CD14-positive monocyte (primary cell): ENCODE data around the gene PDZD7. TPM values are rescaled to one million over a fixed set of nuclear protein-coding genes. Genes with fewer than 3 reads are reported as not detected.

ENCODE experiments used
- DNase-seq, 3 donors: peaks; one replicate each; pipeline ENCODE4 v3.0.0-alpha.2; 2011 to 2022
- H2AFZ ChIP-seq: 2 replicates; pipeline ENCODE4 v1.6.0; 2012; ENCODE audit warnings: mild to moderate bottlenecking, low read depth, low read length, inconsistent platforms; ENCODE audit not compliant: insufficient read depth, poor library complexity, severe bottlenecking
- H3K27ac ChIP-seq, 2 donors: 1 replicate in 1 of 2; 2 replicates in 1 of 2; pipeline ENCODE4 v1.5.1; 2012 to 2013; ENCODE audit warnings: low read length in 2 of 2, control low read depth in 1 of 2, inconsistent platforms in 1 of 2, low read depth in 1 of 2, mild to moderate bottlenecking in 1 of 2
- H3K27me3 ChIP-seq, 2 donors: one replicate each; pipeline versions ENCODE4 v1.6.0 to v1.6.1; 2011 to 2013; ENCODE audit warnings: low read length in 2 of 2; ENCODE audit not compliant: control insufficient read depth in 2 of 2, insufficient read depth in 2 of 2
- H3K36me3 ChIP-seq, 2 donors: replicated peaks in 1 of 2; 1 replicate in 1 of 2; 2 replicates in 1 of 2; pipeline versions ENCODE4 v1.5.1 to v1.6.1; 2012 to 2013; ENCODE audit warnings: low read length in 2 of 2, control low read depth in 1 of 2, inconsistent platforms in 1 of 2, mild to moderate bottlenecking in 1 of 2; ENCODE audit not compliant: insufficient read depth in 2 of 2, control insufficient read depth in 1 of 2
- H3K4me1 ChIP-seq, 2 donors: 1 replicate in 1 of 2; 2 replicates in 1 of 2; pipeline versions ENCODE4 v1.5.1 to v1.6.1; 2012 to 2013; ENCODE audit warnings: low read length in 2 of 2, control low read depth in 1 of 2, inconsistent platforms in 1 of 2, mild to moderate bottlenecking in 1 of 2, moderate library complexity in 1 of 2; ENCODE audit not compliant: insufficient read depth in 2 of 2, control insufficient read depth in 1 of 2
- H3K4me2 ChIP-seq: replicated peaks from 2 replicates; pipeline ENCODE3; 2012; ENCODE audit warnings: low read length, moderate library complexity, mild to moderate bottlenecking; ENCODE audit not compliant: poor library complexity, severe bottlenecking; ENCODE audit errors: extremely low read depth
- H3K4me3 ChIP-seq, 3 experiments: fragments of 200-600 bp in 1 of 3; sonication (generic) in 1 of 3; replicated peaks in 1 of 3; 1 replicate in 2 of 3; 2 replicates in 1 of 3; pipeline ENCODE4 v1.5.1; 2011 to 2013; ENCODE audit warnings: low read length in 3 of 3, mild to moderate bottlenecking in 3 of 3, control low read depth in 2 of 3, low read depth in 2 of 3, inconsistent platforms in 1 of 3, moderate library complexity in 1 of 3
- H3K79me2 ChIP-seq: 2 replicates; pipeline ENCODE4 v1.6.0; 2012; ENCODE audit warnings: mild to moderate bottlenecking, control low read depth, inconsistent platforms, low read length, moderate library complexity; ENCODE audit not compliant: insufficient read depth
- H3K9ac ChIP-seq: 2 replicates; pipeline ENCODE4 v1.6.0; 2017; ENCODE audit warnings: low read length, mild to moderate bottlenecking; ENCODE audit not compliant: insufficient read depth, poor library complexity, severe bottlenecking
- H3K9me3 ChIP-seq, 2 donors: replicated peaks in 1 of 2; 1 replicate in 1 of 2; 2 replicates in 1 of 2; pipeline versions ENCODE4 v1.5.1 to v1.6.1; 2012 to 2013; ENCODE audit warnings: low read length in 2 of 2, control low read depth in 1 of 2; ENCODE audit not compliant: control insufficient read depth in 1 of 2, insufficient read depth in 1 of 2
- H4K20me1 ChIP-seq: 2 replicates; pipeline ENCODE4 v1.6.0; 2012; ENCODE audit warnings: mild to moderate bottlenecking, low read length, control low read depth, moderate library complexity; ENCODE audit not compliant: insufficient read depth
- H3K27ac Mint-ChIP-seq, 7 donors: one replicate each; pipeline ENCODE4 v1.8.0; 2020; ENCODE audit warnings: mild to moderate bottlenecking in 7 of 7, mixed read lengths in 7 of 7, moderate library complexity in 6 of 7, inconsistent platforms in 2 of 7
- H3K27me3 Mint-ChIP-seq, 3 donors: one replicate each; pipeline ENCODE4 v1.8.0; 2021 to 2022; ENCODE audit warnings: low read depth in 3 of 3, mild to moderate bottlenecking in 3 of 3, mixed read lengths in 3 of 3, moderate library complexity in 3 of 3, inconsistent platforms in 1 of 3
- H3K36me3 Mint-ChIP-seq, 2 donors: one replicate each; pipeline ENCODE4 v1.8.0; 2020; ENCODE audit warnings: mixed read lengths in 2 of 2, inconsistent platforms in 1 of 2, mild to moderate bottlenecking in 1 of 2
- H3K4me1 Mint-ChIP-seq: one replicate; pipeline ENCODE4 v1.8.0; 2020; ENCODE audit warnings: mild to moderate bottlenecking, mixed read lengths
- H3K4me3 Mint-ChIP-seq, 2 donors: one replicate each; pipeline ENCODE4 v1.8.0; 2020; ENCODE audit warnings: mild to moderate bottlenecking in 2 of 2, mixed read lengths in 2 of 2, moderate library complexity in 1 of 2
- H3K9me3 Mint-ChIP-seq, 7 donors: one replicate each; pipeline ENCODE4 v1.8.0; 2020 to 2022; ENCODE audit warnings: mixed read lengths in 7 of 7, mild to moderate bottlenecking in 6 of 7, moderate library complexity in 6 of 7, inconsistent platforms in 2 of 7
- CTCF ChIP-seq: fragments of 200-600 bp; IDR thresholded peaks from one replicate; pipeline ENCODE4 v1.8.0; 2022; ENCODE audit warnings: antibody characterized with exemption, mild to moderate bottlenecking
- WGBS: methylation state at CpG from one replicate; pipeline ENCODE4 v1.1.5; 2013; ENCODE audit warnings: missing lambda C conversion rate; ENCODE audit not compliant: insufficient coverage; 5-methylcytosine and 5-hydroxymethylcytosine counted together
- intact Hi-C, 2 donors: fragments of 100-400 bp; cut with micrococcal nuclease; formaldehyde crosslinking; loops; one replicate each; pipeline versions ENCODE4 v1.15.0 to v1.15.1; 2023
- polyA plus RNA-seq, 3 donors: library from polyadenylated mRNA; depleted of rRNA in 1 of 3; unstranded in 2 of 3; stranded (reverse) in 1 of 3; fragments of 300-500 nt in 2 of 3; fragments of >200 nt in 1 of 3; fragmentation: Illumina TruSeq in 2 of 3; gene quantifications; 1 replicate in 2 of 3; 2 replicates in 1 of 3; pipeline ENCODE4 v1.2.3, GENCODE V29; 2012 to 2021

The PDZD7 gene
- polyA plus RNA-seq, 3 donors = 0.73 TPM; not detected in 2

GRCh38 chr10:101002456-101002855 lies 28.5 kb downstream of the PDZD7 start:
- DNase-seq = no peak
- Histone ChIP-seq H3K79me2 (peaks cover 5% of the 10 kb centered on the region), H4K20me1 (no peaks in the 10 kb centered on the region), H3K4me1 (peaks cover 27 to 38% of the 10 kb centered on the region in 2 donors), H3K27ac (no peak overlapping the region), H2AFZ (no peak overlapping the region), H3K36me3 (peaks cover 3 to 12% of the 10 kb centered on the region in 2 donors), H3K4me2 (no peak overlapping the region), H3K4me3 (no peak overlapping the region), H3K9ac (no peak overlapping the region), H3K27me3 (no peaks in the 10 kb centered on the region), H3K9me3 (no peaks in the 10 kb centered on the region)
- TF ChIP-seq CTCF = no peak
- peaks cover 0 to 7% (median 4%) of the 10 kb centered on the region in 3 donors for H3K27me3 Mint-ChIP-seq
- peaks cover 29% of the 10 kb centered on the region for H3K4me1 Mint-ChIP-seq
- peaks cover 11 to 20% of the 10 kb centered on the region in 2 donors for H3K36me3 Mint-ChIP-seq
- H3K27ac Mint-ChIP-seq = peak overlapping the region in 1 of 7 donors; percentile 66
- H3K9me3 Mint-ChIP-seq = no peaks in the 10 kb centered on the region
- WGBS = 89% methylated on average over 10 of the region's 11 CpGs
- intact Hi-C loops = no loop called here
- no peak overlapping the region for H3K4me3 Mint-ChIP-seq

GRCh38 chr10:101001659-101002035 lies 29.3 kb downstream of the PDZD7 start:
- H3K79me2 ChIP-seq = peaks cover 5% of the 10 kb centered on the region
- peaks cover 3 to 11% of the 10 kb centered on the region in 2 donors for H3K36me3 ChIP-seq
- 57% methylated on average over 5 of the region's 5 CpGs for WGBS
- no peak overlapping the region for H3K9ac ChIP-seq
- Mint-ChIP-seq H3K4me1 (peaks cover 31% of the 10 kb centered on the region), H3K9me3 (no peaks in the 10 kb centered on the region), H3K36me3 (peaks cover 11 to 14% of the 10 kb centered on the region in 2 donors), H3K27ac (peak overlapping the region in 1 of 7 donors; percentile 54), H3K27me3 (peaks cover 0 to 7% (median 4%) of the 10 kb centered on the region in 3 donors), H3K4me3 (no peak overlapping the region)
- intact Hi-C loops = no loop called here
- no peak overlapping the region for H3K27ac ChIP-seq
- H3K4me3 ChIP-seq = no peak overlapping the region
- no peak for DNase-seq
- peaks cover 29 to 45% of the 10 kb centered on the region in 2 donors for H3K4me1 ChIP-seq
- no peak overlapping the region for H2AFZ ChIP-seq
- no peaks in the 10 kb centered on the region for H4K20me1 ChIP-seq
- H3K9me3 ChIP-seq = no peaks in the 10 kb centered on the region
- no peak for TF ChIP-seq CTCF
- no peak overlapping the region for H3K4me2 ChIP-seq
- no peaks in the 10 kb centered on the region for H3K27me3 ChIP-seq
